AG04449 (cell line): ENCODE results near the gene ROBO4.

ENCODE experiments used
- CTCF ChIA-PET: fragments of 350-600 bp; formaldehyde crosslinking; extraction: SDS; loops from one replicate; lab custom pipeline; 2021; ENCODE audit warnings: antibody characterized with exemption; lab: Yijun Ruan, JAX
- POLR2A ChIA-PET: fragments of 400-600, 350-600 bp; formaldehyde crosslinking; extraction: SDS; loops from one replicate; lab custom pipeline; 2020; ENCODE audit warnings: antibody characterized with exemption, inconsistent platforms; lab: Yijun Ruan, JAX
- DNase-seq: peaks from one replicate; pipeline ENCODE4 v3.0.0-alpha.2; 2010; ENCODE audit warnings: low read depth, low spot score
- H3K4me3 ChIP-seq: 2 replicates; pipeline ENCODE4 v1.5.1; 2011; ENCODE audit warnings: low read depth, mild to moderate bottlenecking, control low read depth, low read length
- CTCF ChIP-seq: IDR thresholded peaks from one replicate; pipeline ENCODE4 v1.5.1; 2011; ENCODE audit warnings: mild to moderate bottlenecking, moderate library complexity, low read length, control low read depth, inconsistent platforms; ENCODE audit not compliant: insufficient read depth; ENCODE audit errors: missing control alignments

ROBO4 gene

GRCh38 chr11:124897674-124898262 is at the start of gene ROBO4:
Gene ROBO4, minus strand, starts transcription at chr11:124897865. Its CDS starts 70 bp downstream, at chr11:124897795.
- DNase-seq = no peak
- no peak for TF ChIP-seq CTCF
- ChIA-PET CTCF (interaction anchor here (0.7 to 8.6 kb wide), 13 partner anchors 7 to 253 kb away, joined by 3 to 78 read pairs (median 4); partner anchors contain the start of genes CCDC15 and ROBO3), POLR2A (interaction anchor here (1.2 to 2.0 kb wide), 2 partner anchors 17 to 22 kb away, joined by 3 to 11 read pairs; no protein-coding TSS in a partner anchor)
- no peak within 1 kb of the TSS for H3K4me3 ChIP-seq

GRCh38 chr11:124946735-124947141 is 49.1 kb upstream of the ROBO4 start:
- H3K4me3 ChIP-seq = no peak overlapping the region
- ChIA-PET POLR2A (no interaction called here), CTCF (interaction anchor here (0.7 kb wide), 1 partner anchor 161 kb away, joined by 3 read pairs; no protein-coding TSS in a partner anchor)

GRCh38 chr11:124945826-124946225 is 48.2 kb upstream of the ROBO4 start:
- ChIA-PET CTCF (interaction anchor here (1.4 to 2.8 kb wide), 4 partner anchors 10 to 108 kb away, joined by 3 to 12 read pairs (median 6); partner anchors contain the start of gene HEPACAM), POLR2A (no interaction called here)
- no peak overlapping the region for H3K4me3 ChIP-seq
- TF ChIP-seq CTCF = no peak
- DNase-seq = no peak

More at GRCh38 chr11:124946735-124947141, 49.1 kb upstream of the ROBO4 start:
- no peak for DNase-seq
- TF ChIP-seq CTCF = no peak

GRCh38 chr11:124944565-124944964 is 46.9 kb upstream of the ROBO4 start:
- no peak overlapping the region for H3K4me3 ChIP-seq
- no peak for DNase-seq
- ChIA-PET CTCF (interaction anchor here (1.1 to 2.8 kb wide), 4 partner anchors 9 to 77 kb away, joined by 3 to 12 read pairs (median 6); partner anchors contain the start of gene HEPACAM), POLR2A (no interaction called here)
- TF ChIP-seq CTCF = no peak

- DNase-seq = no peak
- CTCF ChIA-PET = interaction anchor here (0.9 to 2.8 kb wide), 7 partner anchors 9 to 488 kb away, joined by 3 to 12 read pairs (median 3); partner anchors contain the start of gene ROBO4
- H3K4me3 ChIP-seq = no peak overlapping the region
- POLR2A ChIA-PET = interaction anchor here (1.1 to 1.4 kb wide), 2 partner anchors 9 to 10 kb away, joined by 3 read pairs; partner anchors contain the start of gene CCDC15
- TF ChIP-seq CTCF = no peak
These were observed 46.1 kb upstream of the ROBO4 start for GRCh38 chr11:124943741-124944140.

- no peak overlapping the region for H3K4me3 ChIP-seq
- no peak for DNase-seq
- POLR2A ChIA-PET = interaction anchor here (1.1 to 1.4 kb wide), 2 partner anchors 8 to 10 kb away, joined by 3 read pairs; partner anchors contain the start of gene CCDC15
- TF ChIP-seq CTCF = no peak
- CTCF ChIA-PET = interaction anchor here (0.9 to 2.8 kb wide), 8 partner anchors 8 to 489 kb away, joined by 3 to 13 read pairs (median 6); partner anchors contain the start of gene ROBO4
These were observed 45.6 kb upstream of the ROBO4 start for GRCh38 chr11:124943254-124943616.
